H1 (cell line): Measurements from ENCODE around the gene LIN28B. TPM values are rescaled to one million over a fixed set of nuclear protein-coding genes. Genes with fewer than 3 reads are reported as not detected.

Experiments used
- CBX5 ChIP-seq: fragments of 300-800, 300-1000 bp; sonication (generic); IDR thresholded peaks from 2 replicates; pipeline ENCODE4 v1.7.1; 2016; ENCODE audit warnings: antibody characterized with exemption, low read length, low read depth
- CBX8 ChIP-seq: fragments of 300-800, 300-1000 bp; sonication (generic); IDR thresholded peaks from 2 replicates; pipeline ENCODE4 v1.7.1; 2016; ENCODE audit warnings: low read depth, low read length, borderline replicate concordance
- CEBPB ChIP-seq: IDR thresholded peaks from 2 replicates; pipeline ENCODE4 v1.6.1; 2012; ENCODE audit warnings: low read depth, low read length
- CHD7 ChIP-seq: fragments of 300-600 bp; sonication (generic); IDR thresholded peaks from 2 replicates; pipeline ENCODE4 v1.7.1; 2012; ENCODE audit warnings: low read length, moderate library complexity, mild to moderate bottlenecking, inconsistent platforms; ENCODE audit not compliant: insufficient replicate concordance
- EGR1 ChIP-seq: IDR thresholded peaks from 2 replicates; pipeline ENCODE4 v1.6.1; 2011; ENCODE audit warnings: low read depth, low read length, borderline replicate concordance
- JUND ChIP-seq: IDR thresholded peaks from 2 replicates; pipeline ENCODE4 v1.6.1; 2011; ENCODE audit warnings: mild to moderate bottlenecking, improper control_type of control experiment, low read length
- KDM1A ChIP-seq: fragments of 200-600, 300-600 bp; sonication (generic); IDR thresholded peaks from 2 replicates; pipeline ENCODE4 v1.7.1; 2016; ENCODE audit warnings: mild to moderate bottlenecking, low read length, borderline replicate concordance
- NRF1 ChIP-seq: IDR thresholded peaks from 2 replicates; pipeline ENCODE4 v1.6.1; 2011; ENCODE audit warnings: mild to moderate bottlenecking, low read depth, low read length, improper control_type of control experiment
- POLR2A ChIP-seq, 2 experiments: IDR thresholded peaks; 1 replicate in 1 of 2; 2 replicates in 1 of 2; pipeline ENCODE4 v1.6.1; 2011; ENCODE audit warnings: low read depth in 2 of 2, low read length in 2 of 2, mild to moderate bottlenecking in 2 of 2; ENCODE audit errors: control extremely low read depth in 1 of 2
- RNF2 ChIP-seq: fragments of 200-900, 300-1000 bp; sonication (generic); IDR thresholded peaks from 2 replicates; pipeline ENCODE4 v1.7.1; 2016; ENCODE audit warnings: borderline replicate concordance, low read depth, mild to moderate bottlenecking, antibody characterized with exemption, low read length; ENCODE audit not compliant: poor library complexity, severe bottlenecking; ENCODE audit errors: missing control alignments
- polyA plus RNA-seq, 7 experiments: library from polyadenylated mRNA; depleted of rRNA in 3 of 7; stranded (reverse) in 5 of 7; unstranded in 2 of 7; fragments of >200 nt in 5 of 7; fragments of 200-250 nt in 2 of 7; gene quantifications; 1 replicate in 5 of 7; 2 replicates in 1 of 7; 4 replicates in 1 of 7; pipeline versions ENCODE4 v1.2.1 to v1.2.3, GENCODE V29; 2011 to 2013; ENCODE audit warnings: missing spikeins in 2 of 7, mixed read lengths in 2 of 7
- total RNA-seq: library from RNA; stranded (reverse); fragmentation: NEBNext Ultra II Directional; extraction: Animal tissue kit (Norgen Biotek cat#: 25700); gene quantifications from 2 replicates; pipeline ENCODE4 v1.2.1, GENCODE V29; 2021

Gene LIN28B
- total and polyA plus RNA-seq, 2 of the 8 experiments (the other 6 are each of a cell fraction or from before 2014, with no cell fraction given) = 27.4 to 94.7 TPM

- TF ChIP-seq CHD7 = peak; percentile 46
- TF ChIP-seq JUND = no peak
- TF ChIP-seq CEBPB = no peak
- no peak for TF ChIP-seq CBX8
- TF ChIP-seq POLR2A (IDR thresholded peaks at IDR 0.05; ENCODE audit: control extremely low read depth in 1 of 2, low read depth in 2 of 2, low read length in 2 of 2) = peak in 1 of 2 experiments; percentile 71; a peak in 1 of 3 replicates
- no peak for TF ChIP-seq NRF1
- no peak for TF ChIP-seq CBX5
- no peak for TF ChIP-seq EGR1
- no peak for TF ChIP-seq RNF2
- no peak for TF ChIP-seq KDM1A
These were observed 2.6 kb upstream of the LIN28B start (continued) for GRCh38 chr6:104954190-104954797.
